ENCODE results near the gene CIB4. TPM values are rescaled to one million over a fixed set of nuclear protein-coding genes. Genes with fewer than 3 reads are reported as not detected.

The CIB4 gene
- total RNA-seq, 1 donor from 2014 or later, result not detected

DNA sequence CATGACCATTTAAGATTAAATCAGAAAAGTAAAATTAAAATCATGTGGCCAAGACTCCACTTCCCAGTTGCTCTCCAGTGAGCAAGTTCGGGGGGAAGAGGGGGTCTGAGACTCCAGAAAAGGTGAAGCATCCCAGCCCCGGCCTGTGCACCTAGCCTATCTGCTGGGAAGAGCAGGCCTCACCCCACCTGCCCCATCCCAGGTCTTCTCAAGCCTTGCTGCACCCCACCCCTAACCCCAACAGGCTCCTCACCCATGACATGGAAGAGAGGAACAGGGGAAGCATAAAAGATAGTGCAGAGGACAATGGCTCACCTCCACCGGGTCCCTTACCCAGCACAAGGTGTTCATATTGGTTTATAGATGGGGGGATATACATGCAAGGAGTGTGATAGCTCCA, 14.6 kb downstream of the CIB4 start:
- no peak overlapping the region for H3K27ac Mint-ChIP-seq (ENCODE audit: unreplicated experiment)
- no peaks in the 10 kb centered on the region for H3K36me3 Mint-ChIP-seq (ENCODE audit: low read depth)
- no peak overlapping the region for H3K4me3 Mint-ChIP-seq
- TF ChIP-seq, protein P1, sequence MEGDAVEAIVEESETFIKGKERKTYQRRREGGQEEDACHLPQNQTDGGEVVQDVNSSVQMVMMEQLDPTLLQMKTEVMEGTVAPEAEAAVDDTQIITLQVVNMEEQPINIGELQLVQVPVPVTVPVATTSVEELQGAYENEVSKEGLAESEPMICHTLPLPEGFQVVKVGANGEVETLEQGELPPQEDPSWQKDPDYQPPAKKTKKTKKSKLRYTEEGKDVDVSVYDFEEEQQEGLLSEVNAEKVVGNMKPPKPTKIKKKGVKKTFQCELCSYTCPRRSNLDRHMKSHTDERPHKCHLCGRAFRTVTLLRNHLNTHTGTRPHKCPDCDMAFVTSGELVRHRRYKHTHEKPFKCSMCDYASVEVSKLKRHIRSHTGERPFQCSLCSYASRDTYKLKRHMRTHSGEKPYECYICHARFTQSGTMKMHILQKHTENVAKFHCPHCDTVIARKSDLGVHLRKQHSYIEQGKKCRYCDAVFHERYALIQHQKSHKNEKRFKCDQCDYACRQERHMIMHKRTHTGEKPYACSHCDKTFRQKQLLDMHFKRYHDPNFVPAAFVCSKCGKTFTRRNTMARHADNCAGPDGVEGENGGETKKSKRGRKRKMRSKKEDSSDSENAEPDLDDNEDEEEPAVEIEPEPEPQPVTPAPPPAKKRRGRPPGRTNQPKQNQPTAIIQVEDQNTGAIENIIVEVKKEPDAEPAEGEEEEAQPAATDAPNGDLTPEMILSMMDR (conservative IDR thresholded peaks at IDR 0.05), result no peak
- H3K27me3 Mint-ChIP-seq (ENCODE audit: low read depth), result peaks cover 2% of the 10 kb centered on the region
- no peak for DNase-seq (ENCODE audit: low read depth, low spot score)
- H3K9me3 Mint-ChIP-seq, result peaks cover 8% of the 10 kb centered on the region
- peaks cover 5% of the 10 kb centered on the region for H3K4me1 Mint-ChIP-seq

DNA sequence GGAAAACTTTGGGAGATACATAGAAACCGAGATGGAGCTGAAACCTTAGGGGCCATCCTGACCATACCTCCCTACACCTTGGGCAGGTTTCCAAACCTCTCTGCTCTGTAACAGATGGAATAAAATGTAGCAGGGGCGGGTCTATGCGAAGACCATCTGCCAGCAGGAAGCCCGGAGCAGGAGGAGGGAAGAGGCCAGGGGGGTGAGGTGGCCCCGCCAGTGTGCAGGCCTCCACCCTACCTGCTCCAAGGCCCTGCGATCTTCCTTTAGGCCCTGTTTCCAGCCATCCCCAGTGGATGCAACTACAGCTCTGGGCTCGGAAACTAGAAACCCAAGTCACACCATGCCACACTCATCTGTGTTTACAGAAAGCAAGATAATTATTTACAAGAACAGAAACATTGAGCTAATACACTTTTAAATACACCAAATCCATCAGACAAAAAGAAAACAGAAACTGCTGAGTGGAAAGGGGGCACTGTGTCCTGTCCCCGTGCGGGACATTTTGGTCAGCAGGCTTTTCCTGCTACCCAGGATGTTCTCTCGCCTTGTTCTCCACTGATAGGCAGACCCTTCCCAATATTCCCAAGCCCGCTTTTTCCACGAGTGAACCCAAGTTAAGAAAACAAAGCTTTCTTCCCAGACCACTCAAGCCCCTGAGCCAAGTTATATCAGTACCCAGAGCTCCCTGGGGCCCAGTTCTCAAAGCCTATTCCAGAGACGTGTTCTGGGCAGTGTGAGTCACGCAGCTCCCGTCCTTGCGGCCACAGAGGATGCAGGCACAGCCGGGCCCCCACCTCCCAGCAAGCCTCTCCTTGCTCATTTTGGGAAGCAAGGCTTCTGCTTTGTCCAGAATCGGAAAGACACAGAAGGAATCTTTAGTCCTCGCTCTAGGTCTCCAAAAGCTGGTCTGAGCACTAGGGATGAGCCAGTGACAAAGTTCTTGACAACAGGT, 17.3 kb downstream of the CIB4 start:
- Mint-ChIP-seq H3K27me3 (ENCODE audit: low read depth) (peaks cover 30% of the 10 kb centered on the region), H3K9me3 (peaks cover 8% of the 10 kb centered on the region), H3K4me1 (peaks cover 5% of the 10 kb centered on the region), H3K36me3 (ENCODE audit: low read depth) (no peaks in the 10 kb centered on the region), H3K27ac (ENCODE audit: unreplicated experiment) (no peak overlapping the region), H3K4me3 (no peak overlapping the region)
- DNase-seq (ENCODE audit: low read depth, low spot score), result no peak
- TF ChIP-seq, protein P1 (conservative IDR thresholded peaks at IDR 0.05), result no peak

DNA sequence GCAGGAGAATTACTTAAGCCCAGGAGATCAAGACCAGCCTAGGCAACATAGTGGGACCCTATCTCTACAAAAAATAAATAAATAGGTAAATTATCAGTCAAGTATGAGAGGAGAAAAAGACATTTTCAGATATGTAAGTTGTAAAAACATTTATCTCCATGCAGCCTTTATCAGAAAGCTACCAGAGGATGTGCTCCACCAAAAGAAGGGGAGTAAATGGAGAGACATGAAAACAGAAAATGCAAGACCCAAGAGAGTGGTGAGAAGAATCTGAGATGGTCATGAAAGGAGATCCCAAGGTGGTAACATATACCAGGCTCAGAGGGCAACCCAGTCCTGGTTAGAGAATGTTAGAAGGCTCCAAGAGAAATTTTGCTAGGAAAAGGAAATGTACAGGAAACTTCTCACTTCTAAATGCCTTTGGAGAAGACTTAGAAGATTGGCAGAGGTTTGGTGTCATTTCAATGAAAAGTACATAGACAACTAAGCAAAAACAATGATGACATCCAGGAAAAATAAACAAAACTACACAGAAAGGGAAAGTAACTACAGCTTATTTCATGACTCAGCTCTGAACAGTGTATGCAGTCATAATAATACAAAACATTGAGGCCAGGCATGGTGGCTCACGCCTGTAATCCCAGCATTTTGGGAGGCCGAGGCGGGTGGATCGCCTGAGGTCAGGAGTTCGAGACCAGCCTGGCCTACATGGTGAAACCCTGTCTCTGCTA, 19.5 kb downstream of the CIB4 start:
- Mint-ChIP-seq H3K36me3 (ENCODE audit: low read depth) (no peaks in the 10 kb centered on the region), H3K4me1 (peaks cover 8% of the 10 kb centered on the region), H3K27me3 (ENCODE audit: low read depth) (peaks cover 44% of the 10 kb centered on the region), H3K9me3 (peaks cover 8% of the 10 kb centered on the region), H3K4me3 (no peak overlapping the region), H3K27ac (ENCODE audit: unreplicated experiment) (no peak overlapping the region)
- TF ChIP-seq, protein P1 (conservative IDR thresholded peaks at IDR 0.05), result no peak
- no peak for DNase-seq (ENCODE audit: low read depth, low spot score)

DNA sequence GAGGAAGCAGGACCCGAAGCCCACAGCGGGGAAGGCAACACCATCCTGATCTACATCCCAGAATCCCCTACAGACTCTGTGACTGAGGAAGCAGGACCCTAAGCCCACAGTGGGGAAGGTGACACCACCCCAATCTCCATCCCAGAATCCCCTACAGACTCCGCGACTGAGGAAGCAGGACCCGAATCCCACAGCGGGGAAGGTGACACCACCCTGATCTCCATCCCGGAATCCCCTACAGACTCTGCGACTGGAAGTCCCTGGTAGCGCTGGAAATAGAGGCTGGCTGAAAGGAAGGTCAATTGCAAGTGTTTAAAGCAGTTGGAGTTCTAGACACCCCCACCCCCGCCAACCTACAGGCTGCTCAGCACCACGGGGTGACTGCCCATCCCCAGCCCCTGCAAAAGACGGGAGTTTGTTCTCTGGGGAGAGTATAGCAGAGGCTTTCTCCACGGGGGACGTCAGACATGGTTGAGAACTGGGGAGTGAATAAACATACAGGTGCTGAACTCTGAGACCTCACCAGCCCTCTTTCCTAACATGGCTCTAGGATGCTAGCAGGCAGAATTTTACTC, 21.0 kb downstream of the CIB4 start:
- H3K27ac Mint-ChIP-seq (ENCODE audit: unreplicated experiment), result no peak overlapping the region
- H3K9me3 Mint-ChIP-seq, result peaks cover 2% of the 10 kb centered on the region
- peaks cover 11% of the 10 kb centered on the region for H3K4me1 Mint-ChIP-seq
- no peak overlapping the region for H3K4me3 Mint-ChIP-seq
- TF ChIP-seq, protein P1 (conservative IDR thresholded peaks at IDR 0.05), result no peak
- H3K27me3 Mint-ChIP-seq (ENCODE audit: low read depth), result peaks cover 46% of the 10 kb centered on the region
- H3K36me3 Mint-ChIP-seq (ENCODE audit: low read depth), result no peaks in the 10 kb centered on the region
- DNase-seq (ENCODE audit: low read depth, low spot score), result no peak

DNA sequence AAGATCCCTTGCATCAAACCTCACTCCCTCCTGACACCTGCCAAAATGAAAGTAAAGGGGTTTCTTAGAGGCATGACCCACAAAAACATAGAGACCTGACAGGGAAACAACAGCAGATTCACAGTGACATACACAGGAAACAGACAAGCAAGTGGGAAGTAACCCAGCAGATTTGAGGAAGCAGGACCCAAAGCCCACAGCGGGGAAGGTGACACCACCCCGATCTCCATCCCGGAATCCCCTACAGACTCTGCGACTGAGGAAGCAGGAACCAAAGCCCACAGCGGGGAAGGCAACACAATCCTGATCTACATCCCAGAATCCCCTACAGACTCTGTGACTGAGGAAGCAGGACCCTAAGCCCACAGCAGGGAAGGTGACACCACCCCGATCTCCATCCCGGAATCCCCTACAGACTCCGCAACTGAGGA, 21.6 kb downstream of the CIB4 start:
- Mint-ChIP-seq H3K9me3 (peaks cover 2% of the 10 kb centered on the region), H3K4me3 (no peak overlapping the region), H3K27me3 (ENCODE audit: low read depth) (peaks cover 46% of the 10 kb centered on the region), H3K4me1 (peaks cover 11% of the 10 kb centered on the region), H3K36me3 (ENCODE audit: low read depth) (no peaks in the 10 kb centered on the region), H3K27ac (ENCODE audit: unreplicated experiment) (no peak overlapping the region)
- TF ChIP-seq, protein P1 (conservative IDR thresholded peaks at IDR 0.05), result no peak
- DNase-seq (ENCODE audit: low read depth, low spot score), result no peak

Data from neural crest cell (in vitro differentiated cells).